ENCODE measurements around the gene INTS11. TPM values are rescaled to one million over a fixed set of nuclear protein-coding genes. Genes with fewer than 3 reads are reported as not detected.

INTS11 gene
- total and polyA plus RNA-seq, 9 of the 15 experiments (the other 6 are each of a cell fraction or from before 2014, with no cell fraction given) = 3.6 to 183 (median 110) TPM

DNA sequence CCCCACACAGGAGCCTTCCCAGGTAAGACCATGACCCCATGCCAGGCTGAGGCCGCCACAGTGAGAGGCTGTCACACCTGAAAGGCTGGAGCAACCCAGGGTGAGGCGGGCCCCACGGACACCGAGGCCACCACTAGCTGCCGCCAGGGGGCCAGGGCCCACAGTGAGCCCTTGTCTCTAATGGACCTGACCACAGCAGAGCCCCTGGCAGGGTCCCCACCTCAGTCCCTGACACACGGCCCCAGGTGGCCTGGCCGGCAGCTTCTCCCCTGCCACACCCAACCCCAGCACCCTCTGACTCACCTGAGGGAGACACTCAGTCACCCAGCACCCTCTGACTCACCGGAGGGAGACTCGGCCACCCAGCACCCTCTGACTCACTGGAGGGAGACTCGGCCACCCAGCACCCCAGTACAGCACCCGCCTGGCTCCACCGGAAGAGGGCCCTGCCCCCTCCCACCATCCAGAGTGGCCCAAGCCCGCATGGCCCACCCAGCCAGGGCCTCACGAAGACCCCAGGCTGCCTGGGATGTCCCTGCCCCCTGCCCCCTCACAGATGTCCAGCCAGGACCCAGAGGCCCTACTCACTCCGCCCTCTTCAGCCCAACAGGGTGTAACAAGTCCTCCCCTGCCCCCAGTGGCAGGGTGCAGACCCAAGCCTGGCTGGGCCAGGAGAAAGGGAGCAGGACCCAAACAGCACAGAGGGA lies 20.3 kb upstream of the INTS11 start (continued):
- no peak for TF ChIP-seq HDAC2 (IDR thresholded peaks at IDR 0.05)
- TF ChIP-seq, protein P1, sequence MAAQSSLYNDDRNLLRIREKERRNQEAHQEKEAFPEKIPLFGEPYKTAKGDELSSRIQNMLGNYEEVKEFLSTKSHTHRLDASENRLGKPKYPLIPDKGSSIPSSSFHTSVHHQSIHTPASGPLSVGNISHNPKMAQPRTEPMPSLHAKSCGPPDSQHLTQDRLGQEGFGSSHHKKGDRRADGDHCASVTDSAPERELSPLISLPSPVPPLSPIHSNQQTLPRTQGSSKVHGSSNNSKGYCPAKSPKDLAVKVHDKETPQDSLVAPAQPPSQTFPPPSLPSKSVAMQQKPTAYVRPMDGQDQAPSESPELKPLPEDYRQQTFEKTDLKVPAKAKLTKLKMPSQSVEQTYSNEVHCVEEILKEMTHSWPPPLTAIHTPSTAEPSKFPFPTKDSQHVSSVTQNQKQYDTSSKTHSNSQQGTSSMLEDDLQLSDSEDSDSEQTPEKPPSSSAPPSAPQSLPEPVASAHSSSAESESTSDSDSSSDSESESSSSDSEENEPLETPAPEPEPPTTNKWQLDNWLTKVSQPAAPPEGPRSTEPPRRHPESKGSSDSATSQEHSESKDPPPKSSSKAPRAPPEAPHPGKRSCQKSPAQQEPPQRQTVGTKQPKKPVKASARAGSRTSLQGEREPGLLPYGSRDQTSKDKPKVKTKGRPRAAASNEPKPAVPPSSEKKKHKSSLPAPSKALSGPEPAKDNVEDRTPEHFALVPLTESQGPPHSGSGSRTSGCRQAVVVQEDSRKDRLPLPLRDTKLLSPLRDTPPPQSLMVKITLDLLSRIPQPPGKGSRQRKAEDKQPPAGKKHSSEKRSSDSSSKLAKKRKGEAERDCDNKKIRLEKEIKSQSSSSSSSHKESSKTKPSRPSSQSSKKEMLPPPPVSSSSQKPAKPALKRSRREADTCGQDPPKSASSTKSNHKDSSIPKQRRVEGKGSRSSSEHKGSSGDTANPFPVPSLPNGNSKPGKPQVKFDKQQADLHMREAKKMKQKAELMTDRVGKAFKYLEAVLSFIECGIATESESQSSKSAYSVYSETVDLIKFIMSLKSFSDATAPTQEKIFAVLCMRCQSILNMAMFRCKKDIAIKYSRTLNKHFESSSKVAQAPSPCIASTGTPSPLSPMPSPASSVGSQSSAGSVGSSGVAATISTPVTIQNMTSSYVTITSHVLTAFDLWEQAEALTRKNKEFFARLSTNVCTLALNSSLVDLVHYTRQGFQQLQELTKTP (IDR thresholded peaks at IDR 0.05; ENCODE audit: low read depth in 1 of 2, partially characterized antibody in 2 of 2) = no peak
- TF ChIP-seq ZBED1 (IDR thresholded peaks at IDR 0.05) = no peak
- no peak for TF ChIP-seq U2AF1 (optimal IDR thresholded peaks at IDR 0.05; ENCODE audit: low read depth, low read length)
- TF ChIP-seq ZNF232 (CRISPR knock-in tag; IDR thresholded peaks at IDR 0.05) = no peak
- TF ChIP-seq ETV6 (IDR thresholded peaks at IDR 0.05; ENCODE audit: borderline replicate concordance in 1 of 2, low read depth in 2 of 2, low read length in 1 of 2) = no peak
- TF ChIP-seq ETV6 (CRISPR knock-in tag; IDR thresholded peaks at IDR 0.05; ENCODE audit: borderline replicate concordance) = no peak
- no peak for TF ChIP-seq EHMT2 (IDR thresholded peaks at IDR 0.05)
- no peak for TF ChIP-seq ZFPM2 (CRISPR knock-in tag; IDR thresholded peaks at IDR 0.05)
- TF ChIP-seq NFXL1 (CRISPR knock-in tag; IDR thresholded peaks at IDR 0.05) = no peak
- TF ChIP-seq FOXA1 (IDR thresholded peaks at IDR 0.05; ENCODE audit: borderline replicate concordance) = no peak
- TF ChIP-seq, protein P2, sequence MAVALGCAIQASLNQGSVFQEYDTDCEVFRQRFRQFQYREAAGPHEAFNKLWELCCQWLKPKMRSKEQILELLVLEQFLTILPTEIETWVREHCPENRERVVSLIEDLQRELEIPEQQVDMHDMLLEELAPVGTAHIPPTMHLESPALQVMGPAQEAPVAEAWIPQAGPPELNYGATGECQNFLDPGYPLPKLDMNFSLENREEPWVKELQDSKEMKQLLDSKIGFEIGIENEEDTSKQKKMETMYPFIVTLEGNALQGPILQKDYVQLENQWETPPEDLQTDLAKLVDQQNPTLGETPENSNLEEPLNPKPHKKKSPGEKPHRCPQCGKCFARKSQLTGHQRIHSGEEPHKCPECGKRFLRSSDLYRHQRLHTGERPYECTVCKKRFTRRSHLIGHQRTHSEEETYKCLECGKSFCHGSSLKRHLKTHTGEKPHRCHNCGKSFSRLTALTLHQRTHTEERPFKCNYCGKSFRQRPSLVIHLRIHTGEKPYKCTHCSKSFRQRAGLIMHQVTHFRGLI (CRISPR knock-in tag; IDR thresholded peaks at IDR 0.05) = no peak
- TF ChIP-seq ETS2 (tag; IDR thresholded peaks at IDR 0.05; ENCODE audit: borderline replicate concordance, poor library complexity, severe bottlenecking) = no peak
- no peak for TF ChIP-seq NELFE (IDR thresholded peaks at IDR 0.05; ENCODE audit: insufficient read depth, insufficient read length)
- TF ChIP-seq HLTF (IDR thresholded peaks at IDR 0.05) = peak; percentile 45; the same call in 1 of the 2 replicates

Data from K562 (cell line).